IMR-90 (cell line): ENCODE data around the gene C19orf85.
"Not testable (repeated sequence)": the region's sequence is repeated elsewhere in the genome, so short reads cannot be mapped to it uniquely, and the experiment has no call there.

Experiments
- BHLHE40 ChIP-seq: fragments of 150-350 bp; IDR thresholded peaks from 2 replicates; pipeline ENCODE4 v1.6.1; 2016; ENCODE audit warnings: mild to moderate bottlenecking, low read depth, low read length
- CEBPB ChIP-seq: IDR thresholded peaks from 2 replicates; pipeline ENCODE4 v1.6.1; 2012; ENCODE audit warnings: low read depth, low read length, improper control_type of control experiment
- CHD1 ChIP-seq: IDR thresholded peaks from 2 replicates; pipeline ENCODE4 v1.6.1; 2012; ENCODE audit warnings: low read depth, low read length, improper control_type of control experiment
- CTCF ChIP-seq: conservative IDR thresholded peaks from 2 replicates; pipeline ENCODE4 v1.5.1; 2012; ENCODE audit warnings: mild to moderate bottlenecking, low read depth, low read length, improper control_type of control experiment
- FOS ChIP-seq: fragments of 150-350 bp; IDR thresholded peaks from 2 replicates; pipeline ENCODE4 v1.6.1; 2016; ENCODE audit warnings: low read depth, low read length
- MAFK ChIP-seq: IDR thresholded peaks from 2 replicates; pipeline ENCODE4 v1.6.1; 2012; ENCODE audit warnings: low read depth, low read length, improper control_type of control experiment
- MXI1 ChIP-seq: IDR thresholded peaks from 2 replicates; pipeline ENCODE4 v1.6.1; 2012; ENCODE audit warnings: low read depth, mild to moderate bottlenecking, low read length, moderate library complexity, borderline replicate concordance
- NFE2L2 ChIP-seq: fragments of 150-350 bp; IDR thresholded peaks from 2 replicates; pipeline ENCODE4 v1.6.1; 2016; ENCODE audit warnings: low read depth, mild to moderate bottlenecking, low read length
- POLR2A ChIP-seq: IDR thresholded peaks from 2 replicates; pipeline ENCODE4 v1.6.1; 2012; ENCODE audit warnings: mild to moderate bottlenecking, low read depth, low read length
- RAD21 ChIP-seq: IDR thresholded peaks from 2 replicates; pipeline ENCODE4 v1.6.1; 2012; ENCODE audit warnings: low read length, improper control_type of control experiment
- RCOR1 ChIP-seq: IDR thresholded peaks from 2 replicates; pipeline ENCODE4 v1.6.1; 2012; ENCODE audit warnings: mild to moderate bottlenecking, low read length, improper control_type of control experiment; ENCODE audit not compliant: insufficient replicate concordance
- RFX5 ChIP-seq: IDR thresholded peaks from 2 replicates; pipeline ENCODE4 v1.8.0; 2012; ENCODE audit warnings: low read depth, mild to moderate bottlenecking, low read length, moderate library complexity
- SMC3 ChIP-seq: fragments of 150-350 bp; IDR thresholded peaks from 2 replicates; pipeline ENCODE4 v1.6.1; 2016; ENCODE audit warnings: low read depth, mild to moderate bottlenecking, antibody characterized with exemption, low read length, moderate library complexity
- USF2 ChIP-seq: fragments of 150-350 bp; IDR thresholded peaks from 2 replicates; pipeline ENCODE4 v1.6.1; 2017; ENCODE audit warnings: mild to moderate bottlenecking, antibody characterized with exemption, low read length, low read depth

- TF ChIP-seq POLR2A, CTCF, MAFK, RAD21, CEBPB, SMC3, MXI1, CHD1, NFE2L2, RCOR1, BHLHE40, USF2, RFX5, FOS: not testable (repeated sequence)
These were observed 43.3 kb downstream of the C19orf85 start for GRCh38 chr19:55421281-55421680.
